ENCODE results near the gene ACSL3. TPM values are rescaled to one million over a fixed set of nuclear protein-coding genes. Genes with fewer than 3 reads are reported as not detected.

ACSL3 gene
- total RNA-seq, 1 experiment from 2014 or later, result 85.2 TPM

GRCh38 chr2:222869252-222869560, 8.4 kb downstream of the ACSL3 start:
- ATAC-seq (no peak), DNase-seq (ENCODE audit: low read depth, low spot score) (no peak)
- no TSS peak for BruUV-seq (replicated peaks)
- H3K36me3 ChIP-seq (ENCODE audit: control insufficient read depth, insufficient read depth, low read length), result no peaks in the 10 kb centered on the region
- TF ChIP-seq REST (IDR thresholded peaks at IDR 0.05; ENCODE audit: insufficient read depth in 1 of 2, low read depth in 2 of 2, low read length in 1 of 2) (no peak), TCF7L2 (IDR thresholded peaks at IDR 0.05; ENCODE audit: low read depth, low read length) (no peak), CTCF (IDR thresholded peaks at IDR 0.05) (no peak), SIN3A (IDR thresholded peaks at IDR 0.05; ENCODE audit: borderline replicate concordance, insufficient read depth, low read depth, low read length) (no peak), POLR2AphosphoS5 (IDR thresholded peaks at IDR 0.05; ENCODE audit: low read depth, low read length) (no peak)
- H3K27ac ChIP-seq (ENCODE audit: low read length), result no peak overlapping the region
- intact Hi-C loops (cut with micrococcal nuclease; ENCODE audit: unreplicated experiment), result no loop called here
- ChIA-PET POLR2A (no interaction called here), CTCF (no interaction called here)
- H3K4me1 ChIP-seq (ENCODE audit: control insufficient read depth, insufficient read depth, low read length), result peaks cover 40% of the 10 kb centered on the region
- no peaks in the 10 kb centered on the region for H3K9me3 ChIP-seq (ENCODE audit: control insufficient read depth, insufficient read depth, low read depth, low read length)
- H3K4me3 ChIP-seq (ENCODE audit: low read depth in 2 of 2, low read length in 2 of 2), result no peak overlapping the region
- in situ Hi-C loops (cut with HindIII; ENCODE audit: low pct_unique_long_range_greater_than_20kb, low sequenced_read_pairs), result no loop called here
- H3K27me3 ChIP-seq (ENCODE audit: control insufficient read depth, insufficient read depth, low read length), result no peaks in the 10 kb centered on the region

- ATAC-seq (no peak), DNase-seq (ENCODE audit: low read depth, low spot score) (no peak)
- POLR2A ChIA-PET, result no interaction called here
- H3K4me1 ChIP-seq (ENCODE audit: control insufficient read depth, insufficient read depth, low read length), result peaks cover 23% of the 10 kb centered on the region
- no peaks in the 10 kb centered on the region for H3K27me3 ChIP-seq (ENCODE audit: control insufficient read depth, insufficient read depth, low read length)
- H3K27ac ChIP-seq (ENCODE audit: low read length), result no peak overlapping the region
- BruUV-seq (replicated peaks), result no TSS peak
- in situ Hi-C loops (cut with HindIII; ENCODE audit: low pct_unique_long_range_greater_than_20kb, low sequenced_read_pairs) (no loop called here), intact Hi-C loops (cut with micrococcal nuclease; ENCODE audit: unreplicated experiment) (no loop called here)
- no peak overlapping the region for H3K4me3 ChIP-seq (ENCODE audit: low read depth in 2 of 2, low read length in 2 of 2)
- TF ChIP-seq SIN3A (IDR thresholded peaks at IDR 0.05; ENCODE audit: borderline replicate concordance, insufficient read depth, low read depth, low read length), result no peak
- no peak for TF ChIP-seq CTCF (IDR thresholded peaks at IDR 0.05)
- TF ChIP-seq POLR2AphosphoS5 (IDR thresholded peaks at IDR 0.05; ENCODE audit: low read depth, low read length), result no peak
- no peak for TF ChIP-seq TCF7L2 (IDR thresholded peaks at IDR 0.05; ENCODE audit: low read depth, low read length)
- no peak for TF ChIP-seq REST (IDR thresholded peaks at IDR 0.05; ENCODE audit: insufficient read depth in 1 of 2, low read depth in 2 of 2, low read length in 1 of 2)
- no peaks in the 10 kb centered on the region for H3K36me3 ChIP-seq (ENCODE audit: control insufficient read depth, insufficient read depth, low read length)
- CTCF ChIA-PET, result interaction anchor here (0.6 kb wide), 1 partner anchor 165 kb away, joined by 3 read pairs; no protein-coding TSS in a partner anchor
- no peaks in the 10 kb centered on the region for H3K9me3 ChIP-seq (ENCODE audit: control insufficient read depth, insufficient read depth, low read depth, low read length)
These were observed 10.5 kb downstream of the ACSL3 start for GRCh38 chr2:222871291-222871690.

Measured in Panc1 (cell line).